Fibroblast of mammary gland (primary cell): ENCODE measurements around the gene ITGA11.

Source experiments
- DNase-seq: peaks from one replicate; pipeline ENCODE4 v3.0.0-alpha.2; 2010; ENCODE audit warnings: low read depth
- H3K4me3 ChIP-seq: 2 replicates; pipeline ENCODE4 v1.5.1; 2011; ENCODE audit warnings: low read depth, mild to moderate bottlenecking, low read length, moderate library complexity; ENCODE audit not compliant: control insufficient read depth
- TF ChIP-seq, protein P1 (sequence below): conservative IDR thresholded peaks from 2 replicates; pipeline ENCODE4 v1.5.1; 2011; ENCODE audit warnings: low read depth, low read length, inconsistent platforms; ENCODE audit not compliant: control insufficient read depth, insufficient read depth

ITGA11 gene

DNA sequence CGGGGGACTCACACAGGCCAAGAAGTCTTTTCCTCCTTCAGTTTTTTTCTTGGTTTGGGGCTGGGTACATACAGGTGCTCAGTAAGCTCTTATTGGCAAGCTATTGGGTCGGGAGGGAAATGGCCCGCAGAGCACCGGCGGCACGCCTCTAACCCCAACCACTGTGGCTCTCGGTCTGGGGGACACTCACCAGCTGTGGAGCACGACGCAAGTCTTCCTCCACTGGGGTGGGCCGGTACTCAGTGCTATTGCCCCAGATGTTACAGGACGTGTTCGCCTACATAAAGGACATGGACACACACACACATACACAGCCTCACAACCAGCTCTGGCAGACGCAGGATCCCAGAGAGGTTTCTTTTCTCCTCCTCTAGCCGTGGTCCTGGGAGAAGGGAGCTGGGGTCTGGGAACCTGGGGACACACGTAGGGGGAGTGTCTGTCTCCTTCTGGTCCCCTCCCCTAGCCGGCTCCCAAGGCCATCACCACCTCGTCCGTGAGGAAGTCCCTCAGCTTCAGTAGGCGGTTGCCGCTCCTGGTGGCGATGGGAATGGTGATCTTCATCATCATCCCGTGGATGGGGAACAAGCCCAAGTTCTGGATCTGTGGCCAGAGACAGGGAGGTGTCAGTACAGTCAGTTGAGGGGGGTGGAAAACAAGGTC is 121.0 kb downstream of the ITGA11 start:
- TF ChIP-seq, protein P1, sequence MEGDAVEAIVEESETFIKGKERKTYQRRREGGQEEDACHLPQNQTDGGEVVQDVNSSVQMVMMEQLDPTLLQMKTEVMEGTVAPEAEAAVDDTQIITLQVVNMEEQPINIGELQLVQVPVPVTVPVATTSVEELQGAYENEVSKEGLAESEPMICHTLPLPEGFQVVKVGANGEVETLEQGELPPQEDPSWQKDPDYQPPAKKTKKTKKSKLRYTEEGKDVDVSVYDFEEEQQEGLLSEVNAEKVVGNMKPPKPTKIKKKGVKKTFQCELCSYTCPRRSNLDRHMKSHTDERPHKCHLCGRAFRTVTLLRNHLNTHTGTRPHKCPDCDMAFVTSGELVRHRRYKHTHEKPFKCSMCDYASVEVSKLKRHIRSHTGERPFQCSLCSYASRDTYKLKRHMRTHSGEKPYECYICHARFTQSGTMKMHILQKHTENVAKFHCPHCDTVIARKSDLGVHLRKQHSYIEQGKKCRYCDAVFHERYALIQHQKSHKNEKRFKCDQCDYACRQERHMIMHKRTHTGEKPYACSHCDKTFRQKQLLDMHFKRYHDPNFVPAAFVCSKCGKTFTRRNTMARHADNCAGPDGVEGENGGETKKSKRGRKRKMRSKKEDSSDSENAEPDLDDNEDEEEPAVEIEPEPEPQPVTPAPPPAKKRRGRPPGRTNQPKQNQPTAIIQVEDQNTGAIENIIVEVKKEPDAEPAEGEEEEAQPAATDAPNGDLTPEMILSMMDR: no peak
- H3K4me3 ChIP-seq: no peak overlapping the region
- DNase-seq: no peak

DNA sequence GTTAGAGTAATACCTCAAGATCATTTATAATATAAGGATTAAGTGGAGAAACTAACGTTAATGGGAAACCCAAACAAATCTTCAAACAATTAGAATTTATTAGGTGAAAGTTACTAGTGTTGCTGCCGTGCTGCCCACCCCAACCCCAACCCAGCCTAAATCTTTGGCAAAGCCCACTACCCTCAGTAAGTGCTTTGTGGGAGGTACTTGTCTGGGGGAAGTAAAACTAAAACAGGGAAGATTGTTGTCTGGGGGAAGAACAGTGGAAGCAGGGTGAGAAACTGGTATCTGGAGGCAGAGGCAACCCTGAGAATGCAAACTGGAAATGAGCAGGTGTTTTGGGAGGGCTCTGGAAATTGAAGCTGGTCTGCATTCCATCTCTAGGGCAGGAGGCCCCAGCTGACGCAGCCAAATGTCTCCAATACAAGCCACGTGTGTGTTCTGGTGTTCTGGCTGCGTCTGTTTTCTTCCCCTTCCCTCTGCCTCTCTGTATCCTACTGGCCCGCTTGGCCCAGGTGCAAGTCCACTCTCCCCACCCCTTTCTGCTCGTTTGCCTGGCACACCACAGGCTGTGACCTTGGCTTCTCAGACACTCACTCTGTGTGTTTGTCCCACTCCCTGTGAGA is 121.7 kb downstream of the ITGA11 start:
- no peak for DNase-seq
- TF ChIP-seq, protein P1: no peak
- no peak overlapping the region for H3K4me3 ChIP-seq

GRCh38 chr15:68309024-68309423 is 122.9 kb downstream of the ITGA11 start:
- DNase-seq: no peak
- no peak overlapping the region for H3K4me3 ChIP-seq
- TF ChIP-seq, protein P1: no peak

DNA sequence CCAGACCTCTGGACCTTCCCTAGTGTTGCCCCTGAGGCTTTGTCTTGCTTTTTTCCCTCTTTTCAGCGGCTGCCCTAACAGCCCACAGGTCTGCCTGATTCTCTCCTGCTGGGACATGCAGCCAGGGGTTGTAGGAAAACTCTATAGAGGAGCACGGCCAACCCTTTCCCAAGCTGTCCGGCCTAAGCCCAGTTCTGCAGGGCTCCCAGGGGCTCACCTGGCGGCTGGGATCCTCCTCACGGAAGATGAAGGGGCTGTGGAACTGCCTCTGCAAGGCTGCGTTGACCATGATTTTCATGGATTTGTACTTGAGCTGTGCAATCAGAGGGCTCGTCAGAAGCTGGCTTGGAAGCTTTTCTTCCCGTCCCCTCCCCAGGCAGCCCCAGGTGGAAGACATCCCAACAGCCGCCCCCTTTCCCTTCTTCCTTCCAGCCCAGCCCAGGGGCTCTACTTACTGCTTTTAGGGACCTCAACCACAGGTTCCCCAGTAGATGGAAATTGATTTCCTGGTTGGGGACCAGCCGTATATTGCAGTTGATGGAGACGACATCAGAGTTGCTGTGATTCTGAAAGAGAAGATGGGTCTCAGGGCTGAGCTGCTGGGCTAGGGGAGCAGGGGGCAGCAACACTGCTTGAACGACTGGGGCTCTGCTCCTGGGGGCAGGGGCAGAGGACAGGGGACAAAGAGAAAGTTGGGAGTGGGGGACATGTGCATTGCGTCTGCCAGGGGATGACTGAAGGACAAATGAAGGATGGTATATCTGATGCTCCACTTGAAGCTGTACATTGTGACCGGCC is 124.6 kb downstream of the ITGA11 start:
- H3K4me3 ChIP-seq: no peak overlapping the region
- no peak for DNase-seq
- TF ChIP-seq, protein P1: no peak

DNA sequence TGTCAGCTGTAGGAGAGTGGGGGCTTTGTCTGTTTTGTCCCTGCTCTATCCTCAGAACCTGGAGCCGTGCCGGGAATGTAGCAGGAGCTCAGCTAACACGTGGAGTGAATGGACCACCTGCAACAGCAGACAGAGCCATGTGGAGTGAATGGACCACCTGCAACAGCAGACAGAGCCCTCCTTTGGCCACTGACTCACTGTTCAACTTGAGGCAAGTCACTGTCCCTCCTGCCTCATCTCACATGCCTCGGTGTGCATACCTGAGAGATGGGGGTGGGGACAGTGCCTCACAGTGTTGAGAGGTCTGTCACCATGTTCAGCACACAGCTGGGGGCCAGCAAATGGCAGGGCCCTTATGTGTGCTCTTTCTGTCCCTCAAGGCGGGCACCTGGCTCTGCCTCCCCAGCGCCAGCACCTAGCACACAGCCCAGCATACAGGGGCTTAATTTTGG is 126.5 kb downstream of the ITGA11 start:
- no peak overlapping the region for H3K4me3 ChIP-seq
- TF ChIP-seq, protein P1: no peak
- no peak for DNase-seq

DNA sequence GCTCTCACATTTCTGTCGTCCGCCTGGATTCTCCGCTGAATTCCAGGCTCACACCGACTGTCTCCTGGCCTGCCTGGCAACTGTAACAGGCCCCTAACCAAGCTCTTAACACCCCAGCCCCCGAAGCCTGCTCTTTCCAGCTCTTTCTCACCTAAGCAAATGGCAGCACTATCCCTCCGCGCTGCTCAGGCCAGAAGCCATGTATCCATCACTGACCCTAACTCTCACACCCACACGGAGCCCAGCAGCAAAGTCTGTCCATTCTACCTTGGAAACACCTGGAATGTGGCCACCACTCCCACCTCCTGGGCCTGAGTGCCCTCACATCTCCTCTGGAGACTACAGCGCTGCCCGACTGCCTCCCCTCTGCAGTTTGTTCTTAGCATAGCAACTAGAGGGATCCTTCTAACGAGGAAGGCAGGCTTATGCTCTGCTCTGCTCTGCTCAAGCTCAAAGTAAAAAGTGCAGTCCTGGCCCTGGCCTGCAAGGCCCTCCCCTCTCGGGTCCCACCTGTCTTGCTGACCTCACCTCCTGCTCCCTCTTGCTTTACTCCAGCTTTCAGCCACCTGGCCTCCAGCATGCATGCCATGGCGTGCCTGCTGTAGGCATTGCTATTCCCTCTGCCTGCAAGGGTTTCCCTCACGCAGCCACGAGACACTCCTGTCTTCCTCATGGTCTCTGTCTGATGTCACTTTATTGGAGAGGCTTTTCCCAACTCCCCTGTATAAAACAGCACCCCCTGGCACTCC is 127.2 kb downstream of the ITGA11 start:
- no peak for DNase-seq
- no peak overlapping the region for H3K4me3 ChIP-seq
- TF ChIP-seq, protein P1: no peak
